Measurements from ENCODE around the gene CREB3L1.

The CREB3L1 gene

GRCh38 chr11:46342239-46342638 lies 64.8 kb downstream of the CREB3L1 start:
- TF ChIP-seq, protein P1, sequence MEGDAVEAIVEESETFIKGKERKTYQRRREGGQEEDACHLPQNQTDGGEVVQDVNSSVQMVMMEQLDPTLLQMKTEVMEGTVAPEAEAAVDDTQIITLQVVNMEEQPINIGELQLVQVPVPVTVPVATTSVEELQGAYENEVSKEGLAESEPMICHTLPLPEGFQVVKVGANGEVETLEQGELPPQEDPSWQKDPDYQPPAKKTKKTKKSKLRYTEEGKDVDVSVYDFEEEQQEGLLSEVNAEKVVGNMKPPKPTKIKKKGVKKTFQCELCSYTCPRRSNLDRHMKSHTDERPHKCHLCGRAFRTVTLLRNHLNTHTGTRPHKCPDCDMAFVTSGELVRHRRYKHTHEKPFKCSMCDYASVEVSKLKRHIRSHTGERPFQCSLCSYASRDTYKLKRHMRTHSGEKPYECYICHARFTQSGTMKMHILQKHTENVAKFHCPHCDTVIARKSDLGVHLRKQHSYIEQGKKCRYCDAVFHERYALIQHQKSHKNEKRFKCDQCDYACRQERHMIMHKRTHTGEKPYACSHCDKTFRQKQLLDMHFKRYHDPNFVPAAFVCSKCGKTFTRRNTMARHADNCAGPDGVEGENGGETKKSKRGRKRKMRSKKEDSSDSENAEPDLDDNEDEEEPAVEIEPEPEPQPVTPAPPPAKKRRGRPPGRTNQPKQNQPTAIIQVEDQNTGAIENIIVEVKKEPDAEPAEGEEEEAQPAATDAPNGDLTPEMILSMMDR (IDR thresholded peaks at IDR 0.05), result no peak

DNA sequence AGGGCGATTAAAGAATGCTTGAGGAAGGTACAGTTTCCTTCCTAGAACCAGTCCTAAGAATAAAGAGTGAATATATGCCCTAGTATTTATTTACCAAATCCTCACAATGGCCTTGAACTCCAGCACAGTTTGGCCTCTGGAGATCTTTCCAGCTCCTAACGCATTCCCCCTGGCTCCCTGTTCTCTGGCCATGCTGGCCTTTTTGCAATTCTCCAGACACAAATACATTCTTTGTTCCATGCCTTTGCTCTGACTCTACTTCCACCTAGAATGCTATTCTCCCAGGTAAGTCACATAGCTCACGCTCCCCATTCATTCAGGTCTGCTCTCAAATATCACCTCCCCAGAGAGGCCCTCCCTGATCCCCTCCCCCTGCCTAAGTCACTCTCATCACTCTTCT lies 66.1 kb downstream of the CREB3L1 start:
- TF ChIP-seq, protein P1 (IDR thresholded peaks at IDR 0.05), result no peak

DNA sequence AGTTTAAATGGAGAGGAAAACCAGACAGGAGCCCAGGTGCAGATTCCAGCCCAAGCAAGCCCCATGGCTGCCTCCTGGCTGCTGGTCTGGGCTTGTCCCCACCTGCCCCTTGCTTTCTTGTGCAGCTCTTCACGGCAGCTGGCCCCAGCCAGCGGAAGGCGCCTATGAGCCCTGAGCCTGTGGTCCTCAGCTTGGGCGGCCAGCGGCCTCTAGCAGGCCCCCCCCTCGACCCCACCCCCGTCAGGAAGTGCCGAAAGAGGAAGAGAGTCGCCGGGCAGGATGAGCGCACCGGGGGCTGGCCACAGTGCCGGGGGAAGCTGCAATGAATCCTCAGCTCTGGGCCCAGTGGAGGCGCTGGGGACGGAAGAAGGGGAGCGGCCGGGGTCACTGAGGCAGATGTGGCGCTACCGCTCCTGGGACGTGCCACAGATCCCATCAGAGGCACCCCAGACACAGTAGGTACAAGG lies 67.7 kb downstream of the CREB3L1 start:
- TF ChIP-seq, protein P1 (IDR thresholded peaks at IDR 0.05), result no peak

DNA sequence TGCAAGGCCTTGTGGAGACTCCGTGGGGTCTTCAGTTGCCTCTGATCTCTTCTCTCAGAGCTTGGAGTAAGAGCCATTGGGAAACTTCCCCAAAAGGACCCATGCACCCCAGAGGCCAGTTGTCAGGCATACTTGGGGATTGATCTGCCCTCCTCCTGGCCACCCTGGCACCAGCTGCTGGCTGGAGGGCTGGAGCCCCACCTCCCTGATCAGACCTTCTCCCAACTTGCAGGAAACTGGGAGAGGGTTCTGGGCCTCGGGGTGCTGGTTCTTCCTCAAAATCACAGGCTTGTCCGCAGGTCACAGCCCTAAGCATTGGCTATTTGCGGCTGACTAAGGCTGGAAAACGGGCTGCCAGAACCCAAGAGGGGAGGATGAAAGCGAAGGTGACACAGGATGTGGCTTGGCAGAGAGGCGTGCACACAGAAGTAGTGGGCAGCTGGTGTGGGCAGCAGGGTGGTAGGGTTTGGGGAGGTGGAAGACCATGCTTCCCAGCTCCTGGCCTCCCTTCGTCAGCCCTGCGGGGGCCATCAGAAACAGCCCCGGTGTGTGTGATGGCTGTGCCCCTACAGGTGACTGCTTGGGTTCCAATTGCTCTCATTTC lies 68.5 kb downstream of the CREB3L1 start:
- TF ChIP-seq, protein P1 (IDR thresholded peaks at IDR 0.05), result no peak

- TF ChIP-seq, protein P1 (IDR thresholded peaks at IDR 0.05), result peak; percentile 98
Measured at GRCh38 chr11:46346886-46347636, 69.6 kb downstream of the CREB3L1 start, which contains the start of gene DGKZ. TSS of gene DGKZ (plus strand) at chr11:46347463. CDS start at chr11:46347660, 197 bp downstream.

DNA sequence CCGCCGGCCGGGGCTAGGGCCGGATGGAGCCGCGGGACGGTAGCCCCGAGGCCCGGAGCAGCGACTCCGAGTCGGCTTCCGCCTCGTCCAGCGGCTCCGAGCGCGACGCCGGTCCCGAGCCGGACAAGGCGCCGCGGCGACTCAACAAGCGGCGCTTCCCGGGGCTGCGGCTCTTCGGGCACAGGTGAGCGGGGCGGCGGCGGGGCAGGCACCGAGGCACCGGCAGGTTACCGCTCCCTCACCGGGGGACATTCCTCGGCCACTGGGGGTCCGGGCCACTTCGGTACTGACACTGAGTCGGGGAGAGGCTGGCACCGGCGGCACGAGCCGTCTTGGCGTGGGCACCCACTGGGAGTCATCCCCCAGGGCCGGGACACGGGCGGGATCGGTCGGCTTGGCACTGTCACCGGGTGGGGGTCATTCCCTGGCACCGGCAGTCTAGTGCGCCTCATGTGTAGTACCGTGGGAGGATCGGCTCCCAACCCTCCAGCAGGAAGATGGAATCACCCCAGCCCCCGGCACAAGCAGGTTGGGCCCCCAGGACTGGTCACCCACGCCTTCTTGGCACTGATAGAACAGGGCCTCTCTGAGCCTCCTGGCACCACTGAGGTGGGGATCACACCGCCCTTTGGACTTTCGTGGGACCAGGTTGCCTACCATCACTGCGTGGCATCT lies 70.3 kb downstream of the CREB3L1 start:
- TF ChIP-seq, protein P1 (IDR thresholded peaks at IDR 0.05), result no peak

DNA sequence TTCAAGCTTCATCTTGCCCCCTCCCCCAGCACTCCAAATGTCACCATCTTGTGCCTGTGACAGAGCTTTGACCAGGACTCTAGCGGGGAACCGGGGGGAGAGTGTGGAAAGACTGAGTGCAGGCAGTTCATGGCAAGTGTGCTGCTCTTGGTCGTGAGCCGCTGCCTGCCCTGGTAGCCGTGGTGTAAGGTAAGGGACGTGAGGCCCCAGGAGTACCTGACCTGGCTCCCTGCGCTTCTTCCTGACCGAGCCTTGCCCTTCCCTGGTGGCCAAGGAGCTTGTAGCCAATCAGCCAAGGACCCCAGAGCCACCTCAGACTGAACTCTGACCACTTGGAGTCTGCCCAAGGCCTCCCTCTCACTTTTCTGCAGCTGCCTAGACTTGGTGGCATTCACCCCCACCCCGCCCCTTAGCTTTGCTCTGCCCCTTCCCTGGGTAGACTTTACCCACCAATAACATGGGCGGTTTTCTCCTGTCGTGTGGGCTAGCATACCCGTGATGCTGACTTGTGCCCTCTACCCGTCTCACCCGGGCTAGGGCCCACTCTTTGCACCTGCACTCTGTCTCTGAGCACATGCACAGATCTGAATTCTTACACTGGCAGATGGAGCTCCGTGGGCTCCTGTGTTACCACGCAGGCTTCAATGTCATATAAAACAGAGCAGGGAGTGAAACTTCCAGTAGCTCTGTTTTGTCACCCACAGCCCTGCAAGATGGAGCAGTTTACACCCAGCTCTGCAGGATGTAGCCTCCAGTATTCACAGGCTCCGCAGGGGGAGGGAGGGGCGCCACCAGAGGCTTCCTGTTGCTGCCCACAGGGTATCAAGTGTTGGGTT lies 71.3 kb downstream of the CREB3L1 start:
- TF ChIP-seq, protein P1 (IDR thresholded peaks at IDR 0.05), result no peak
